IMR-90 (cell line): ENCODE measurements around the gene CEP68. TPM values are rescaled to one million over a fixed set of nuclear protein-coding genes. Genes with fewer than 3 reads are reported as not detected.

Source experiments
- ATAC-seq: fragments of 200-7000 bp; cut with Tn5 transposase; 2 replicates; pipeline ENCODE4 v1.9.1; 2020; ENCODE audit warnings: low read depth, mild to moderate bottlenecking, moderate library complexity
- BruUV-seq: library from RNA; stranded (reverse); fragments of 400-500 nt; replicated peaks from 2 replicates; lab custom pipeline; 2021; lab: Mats Ljungman, UMichigan
- CTCF ChIA-PET: fragments of 300-600 bp; formaldehyde crosslinking; extraction: SDS; loops from one replicate; lab custom pipeline; 2021; ENCODE audit warnings: antibody characterized with exemption; lab: Yijun Ruan, JAX
- POLR2A ChIA-PET: fragments of 300-600 bp; sonication (Branson Sonifier 250); formaldehyde crosslinking; loops from one replicate; lab custom pipeline; 2022; ENCODE audit warnings: antibody characterized with exemption; ENCODE audit not compliant: unreplicated experiment; lab: Charles Lee
- DNase-seq: peaks from one replicate; pipeline ENCODE4 v3.0.0; 2013
- H2AFZ ChIP-seq: replicated peaks from 2 replicates; pipeline ENCODE3; 2013; ENCODE audit warnings: low read length, mild to moderate bottlenecking; ENCODE audit not compliant: poor library complexity
- H2AK5ac ChIP-seq: 2 replicates; pipeline ENCODE4 v1.6.1; 2013; ENCODE audit warnings: low read depth, low read length, inconsistent platforms
- H2AK9ac ChIP-seq: replicated peaks from 2 replicates; pipeline ENCODE3; 2013; ENCODE audit warnings: mild to moderate bottlenecking, low read depth, low read length, moderate library complexity; ENCODE audit not compliant: poor library complexity
- H2BK120ac ChIP-seq: 2 replicates; pipeline ENCODE4 v1.6.1; 2013; ENCODE audit warnings: low read depth, low read length, inconsistent platforms
- H2BK15ac ChIP-seq: 3 replicates; pipeline ENCODE4 v1.6.1; 2013; ENCODE audit warnings: low read depth, low read length, inconsistent platforms
- H2BK20ac ChIP-seq: 2 replicates; pipeline ENCODE4 v1.6.1; 2013; ENCODE audit warnings: low read depth, mild to moderate bottlenecking, inconsistent platforms, low read length, moderate library complexity
- H2BK5ac ChIP-seq: 2 replicates; pipeline ENCODE4 v1.6.1; 2013; ENCODE audit warnings: mild to moderate bottlenecking, low read depth, low read length, inconsistent platforms; ENCODE audit not compliant: poor library complexity, severe bottlenecking
- H3K14ac ChIP-seq: replicated peaks from 2 replicates; pipeline ENCODE4 v1.6.1; 2013; ENCODE audit warnings: low read depth, low read length, inconsistent platforms
- H3K18ac ChIP-seq: 2 replicates; pipeline ENCODE4 v1.6.1; 2013; ENCODE audit warnings: low read depth, low read length, control low read depth
- H3K23ac ChIP-seq: 2 replicates; pipeline ENCODE4 v1.6.1; 2013; ENCODE audit warnings: low read depth, low read length, inconsistent platforms
- H3K27ac ChIP-seq: 2 replicates; pipeline ENCODE4 v1.5.1; 2013; ENCODE audit warnings: mild to moderate bottlenecking, control low read depth, low read length; ENCODE audit not compliant: insufficient read depth
- H3K27me3 ChIP-seq: 2 replicates; pipeline ENCODE4 v1.6.1; 2013; ENCODE audit warnings: low read length; ENCODE audit not compliant: control insufficient read depth, insufficient read depth
- H3K36me3 ChIP-seq: 2 replicates; pipeline ENCODE4 v1.6.1; 2013; ENCODE audit warnings: low read length, mixed read lengths; ENCODE audit not compliant: control insufficient read depth, insufficient read depth
- H3K4ac ChIP-seq: 2 replicates; pipeline ENCODE4 v1.6.1; 2013; ENCODE audit warnings: low read depth, low read length, inconsistent platforms
- H3K4me1 ChIP-seq: 2 replicates; pipeline ENCODE4 v1.6.1; 2013; ENCODE audit warnings: low read length, mixed read lengths; ENCODE audit not compliant: control insufficient read depth, insufficient read depth
- H3K4me2 ChIP-seq: 2 replicates; pipeline ENCODE4 v1.6.1; 2013; ENCODE audit warnings: low read depth, mild to moderate bottlenecking, control low read depth, low read length, moderate library complexity
- H3K4me3 ChIP-seq: 2 replicates; pipeline ENCODE4 v1.5.1; 2013; ENCODE audit warnings: low read depth, mild to moderate bottlenecking, control low read depth, low read length, moderate library complexity; ENCODE audit not compliant: insufficient read depth
- H3K56ac ChIP-seq: 2 replicates; pipeline ENCODE4 v1.6.1; 2013; ENCODE audit warnings: low read length, inconsistent platforms; ENCODE audit not compliant: insufficient read depth; ENCODE audit errors: extremely low read depth
- H3K79me1 ChIP-seq, 2 experiments: 2 replicates each; pipeline ENCODE4 v1.6.1; 2013; ENCODE audit warnings: low read length in 2 of 2, inconsistent platforms in 1 of 2, low read depth in 1 of 2
- H3K9ac ChIP-seq: 2 replicates; pipeline ENCODE4 v1.6.1; 2013; ENCODE audit warnings: low read depth, low read length, control low read depth
- H3K9me1 ChIP-seq: 2 replicates; pipeline ENCODE4 v1.6.1; 2013; ENCODE audit warnings: low read length, inconsistent platforms; ENCODE audit not compliant: insufficient read depth
- H3K9me3 ChIP-seq: 2 replicates; pipeline ENCODE4 v1.6.1; 2013; ENCODE audit warnings: low read length; ENCODE audit not compliant: control insufficient read depth, insufficient read depth
- H4K20me1 ChIP-seq: 2 replicates; pipeline ENCODE4 v1.6.1; 2013; ENCODE audit warnings: low read length, inconsistent platforms; ENCODE audit not compliant: insufficient read depth
- H4K5ac ChIP-seq: 2 replicates; pipeline ENCODE4 v1.6.1; 2013; ENCODE audit warnings: mild to moderate bottlenecking, low read depth, low read length, control low read depth
- H4K8ac ChIP-seq, 2 experiments: 2 replicates each; pipeline ENCODE4 v1.6.1; 2013; ENCODE audit warnings: low read depth in 2 of 2, low read length in 2 of 2, control low read depth in 1 of 2, inconsistent platforms in 1 of 2
- H4K91ac ChIP-seq: 2 replicates; pipeline ENCODE4 v1.6.1; 2013; ENCODE audit warnings: low read depth, low read length, inconsistent platforms; ENCODE audit not compliant: insufficient read depth
- CEBPB ChIP-seq: IDR thresholded peaks from 2 replicates; pipeline ENCODE4 v1.6.1; 2012; ENCODE audit warnings: low read depth, low read length, improper control_type of control experiment
- CTCF ChIP-seq: conservative IDR thresholded peaks from 2 replicates; pipeline ENCODE4 v1.5.1; 2012; ENCODE audit warnings: mild to moderate bottlenecking, low read depth, low read length, improper control_type of control experiment
- FOS ChIP-seq: fragments of 150-350 bp; IDR thresholded peaks from 2 replicates; pipeline ENCODE4 v1.6.1; 2016; ENCODE audit warnings: low read depth, low read length
- MAFK ChIP-seq: IDR thresholded peaks from 2 replicates; pipeline ENCODE4 v1.6.1; 2012; ENCODE audit warnings: low read depth, low read length, improper control_type of control experiment
- NFE2L2 ChIP-seq: fragments of 150-350 bp; IDR thresholded peaks from 2 replicates; pipeline ENCODE4 v1.6.1; 2016; ENCODE audit warnings: low read depth, mild to moderate bottlenecking, low read length
- POLR2A ChIP-seq: IDR thresholded peaks from 2 replicates; pipeline ENCODE4 v1.6.1; 2012; ENCODE audit warnings: mild to moderate bottlenecking, low read depth, low read length
- RAD21 ChIP-seq: IDR thresholded peaks from 2 replicates; pipeline ENCODE4 v1.6.1; 2012; ENCODE audit warnings: low read length, improper control_type of control experiment
- RCOR1 ChIP-seq: IDR thresholded peaks from 2 replicates; pipeline ENCODE4 v1.6.1; 2012; ENCODE audit warnings: mild to moderate bottlenecking, low read length, improper control_type of control experiment; ENCODE audit not compliant: insufficient replicate concordance
- RFX5 ChIP-seq: IDR thresholded peaks from 2 replicates; pipeline ENCODE4 v1.8.0; 2012; ENCODE audit warnings: low read depth, mild to moderate bottlenecking, low read length, moderate library complexity
- SMC3 ChIP-seq: fragments of 150-350 bp; IDR thresholded peaks from 2 replicates; pipeline ENCODE4 v1.6.1; 2016; ENCODE audit warnings: low read depth, mild to moderate bottlenecking, antibody characterized with exemption, low read length, moderate library complexity
- USF2 ChIP-seq: fragments of 150-350 bp; IDR thresholded peaks from 2 replicates; pipeline ENCODE4 v1.6.1; 2017; ENCODE audit warnings: mild to moderate bottlenecking, antibody characterized with exemption, low read length, low read depth
- WGBS, 2 experiments: methylation state at CpG; one replicate each; pipeline versions ENCODE4 v1.1.5 to v1.1.7; 2013; ENCODE audit warnings: missing lambda C conversion rate in 2 of 2; ENCODE audit not compliant: insufficient read length in 1 of 2; ENCODE audit errors: extremely low coverage in 2 of 2; 5-methylcytosine and 5-hydroxymethylcytosine counted together
- dilution Hi-C: fragments of 300-500 bp; cut with HindIII; formaldehyde crosslinking; loops from one replicate; pipeline ENCODE4 v1.14.3; 2018; ENCODE audit warnings: low sequenced_read_pairs; ENCODE audit not compliant: unreplicated experiment
- in situ Hi-C: fragments of 300-500 bp; cut with MboI; formaldehyde crosslinking; loops from 3 replicates; pipeline ENCODE4 v1.14.3; 2019; ENCODE audit warnings: low sequenced_read_pairs, inconsistent platforms, mixed read lengths
- intact Hi-C: fragments of 100-400 bp; cut with micrococcal nuclease; formaldehyde crosslinking; loops from 2 replicates; pipeline ENCODE4 v1.10.0; 2022
- polyA plus RNA-seq, 3 experiments: library from polyadenylated mRNA; depleted of rRNA; stranded (reverse); fragments of >200 nt; gene quantifications; 2 replicates each; pipeline ENCODE4 v1.2.3, GENCODE V29; 2012; ENCODE audit warnings: low replicate concordance in 1 of 3
- total RNA-seq: library from RNA; depleted of rRNA; stranded (reverse); fragments of >200 nt; gene quantifications from 2 replicates; pipeline ENCODE4 v1.2.3, GENCODE V29; 2012

The CEP68 gene
- total and polyA plus RNA-seq, 2 of the 4 experiments (the other 2 are of a cell fraction), result 5.5 to 5.6 TPM

GRCh38 chr2:65061910-65062339 is 5.7 kb downstream of the CEP68 start:
- no peak overlapping the region for H2BK20ac ChIP-seq
- no peak overlapping the region for H2AK9ac ChIP-seq
- peaks cover 31% of the 10 kb centered on the region for H4K20me1 ChIP-seq
- no TSS peak for BruUV-seq
- H3K9me3 ChIP-seq, result no peaks in the 10 kb centered on the region
- H3K27me3 ChIP-seq, result no peaks in the 10 kb centered on the region
- no peak overlapping the region for H2BK15ac ChIP-seq
- ATAC-seq (no peak), DNase-seq (no peak)
- H3K27ac ChIP-seq, result no peak overlapping the region
- H3K14ac ChIP-seq, result no peak overlapping the region
- no peak overlapping the region for H2BK120ac ChIP-seq
- POLR2A ChIA-PET, result no interaction called here
- H3K18ac ChIP-seq, result no peak overlapping the region
- CTCF ChIA-PET, result interaction anchor here (0.6 kb wide), 1 partner anchor 186 kb away, joined by 3 read pairs; no protein-coding TSS in a partner anchor
- no peak overlapping the region for H2AFZ ChIP-seq
- H2BK5ac ChIP-seq, result no peak overlapping the region
- no peak overlapping the region for H3K23ac ChIP-seq
- H3K9me1 ChIP-seq, result peaks cover 19% of the 10 kb centered on the region
- in situ Hi-C loops, result loop anchor here (25.0 kb wide), 1 partner anchor 500 kb away; no protein-coding TSS in a partner anchor
- H3K4me3 ChIP-seq, result no peak overlapping the region
- no peak overlapping the region for H4K8ac ChIP-seq
- TF ChIP-seq RFX5 (no peak), RCOR1 (no peak), RAD21 (no peak), SMC3 (no peak), CTCF (no peak), NFE2L2 (no peak), USF2 (no peak), CEBPB (no peak), FOS (no peak), POLR2A (no peak), MAFK (no peak)
- dilution Hi-C loops, result no loop called here
- H3K4me1 ChIP-seq, result peaks cover 19% of the 10 kb centered on the region
- H3K9ac ChIP-seq, result no peak overlapping the region
- no peak overlapping the region for H4K5ac ChIP-seq
- H3K56ac ChIP-seq, result no peak overlapping the region
- H3K79me1 ChIP-seq, result peaks cover 21 to 81% of the 10 kb centered on the region in 2 experiments
- H3K36me3 ChIP-seq, result peaks cover 2% of the 10 kb centered on the region; the same call in 1 of the 2 replicates
- no peak overlapping the region for H3K4ac ChIP-seq
- no peak overlapping the region for H4K91ac ChIP-seq
- no peak overlapping the region for H2AK5ac ChIP-seq
- no peak overlapping the region for H3K4me2 ChIP-seq
- intact Hi-C loops, result loop anchor here (10.0 kb wide), 1 partner anchor 373 kb away; the partner anchor contains the start of gene SPRED2
- 93% methylated on average over 3 of the region's 8 CpGs; no CpG with 5 or more reads in 1 of the 2 experiments for WGBS, 2 experiments
